22Rv1 (cell line): ENCODE data around the gene MAGEB6.

Source experiments
- CTCF ChIP-seq: fragments of 450-650 bp; IDR thresholded peaks from 2 replicates; pipeline ENCODE4 v1.5.1; 2017; ENCODE audit warnings: mild to moderate bottlenecking
- ZFX ChIP-seq: fragments of 450-650 bp; IDR thresholded peaks from 2 replicates; pipeline ENCODE4 v1.6.1; 2017; ENCODE audit warnings: antibody characterized with exemption, borderline replicate concordance

DNA sequence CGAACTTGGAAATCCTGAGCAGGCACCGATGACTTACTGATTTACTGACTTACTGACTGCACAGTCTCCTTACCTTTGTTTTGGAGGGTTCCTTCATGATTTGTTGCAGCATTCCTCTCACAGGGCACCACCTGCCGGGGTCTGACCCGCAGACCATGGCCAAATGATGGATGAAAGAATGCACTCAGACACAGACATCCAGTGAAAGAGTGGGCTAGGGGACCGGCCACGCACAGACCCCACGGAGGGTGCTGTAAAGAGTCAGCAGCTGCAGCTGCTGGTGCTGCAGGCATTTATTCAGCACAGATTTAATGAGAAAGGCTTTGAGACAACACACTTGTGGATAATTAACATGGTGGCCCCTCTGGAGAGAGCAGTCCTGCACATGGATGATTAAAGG, 27.1 kb downstream of the MAGEB6 start:
- TF ChIP-seq CTCF (no peak), ZFX (no peak)
